Suprapubic skin (tissue), 4 donors: ENCODE measurements around the gene GTSE1. TPM values are rescaled to one million over a fixed set of nuclear protein-coding genes. Genes with fewer than 3 reads are reported as not detected.

ENCODE experiments used
- DNase-seq, 2 donors: peaks; one replicate each; pipeline ENCODE4 v3.0.0-alpha.2; 2019; ENCODE audit warnings: low spot score in 2 of 2
- H3K27ac ChIP-seq: fragments of 200-600 bp; sonication (generic); one replicate; pipeline ENCODE4 v1.5.1; 2019
- H3K27me3 ChIP-seq: fragments of 200-600 bp; sonication (generic); one replicate; pipeline ENCODE4 v1.5.1; 2019
- H3K36me3 ChIP-seq: fragments of 200-600 bp; sonication (generic); one replicate; pipeline ENCODE4 v1.5.1; 2019
- H3K4me1 ChIP-seq: fragments of 200-600 bp; sonication (generic); one replicate; pipeline ENCODE4 v1.5.1; 2019
- H3K4me3 ChIP-seq: fragments of 200-600 bp; sonication (generic); one replicate; pipeline ENCODE4 v1.5.1; 2019; ENCODE audit warnings: mild to moderate bottlenecking
- H3K9me3 ChIP-seq: fragments of 200-600 bp; sonication (generic); one replicate; pipeline ENCODE4 v1.5.1; 2019
- EP300 ChIP-seq: sonication (generic); formaldehyde crosslinking; IDR thresholded peaks from one replicate; pipeline ENCODE4 v1.6.1; 2017; ENCODE audit warnings: antibody characterized with exemption
- POLR2A ChIP-seq, 2 donors: fragments of 450-650 bp; IDR thresholded peaks; one replicate each; pipeline ENCODE4 v1.6.1; 2017; ENCODE audit warnings: antibody characterized with exemption in 2 of 2, mild to moderate bottlenecking in 2 of 2, moderate library complexity in 2 of 2
- POLR2AphosphoS5 ChIP-seq, 3 donors: sonication (generic); formaldehyde crosslinking; IDR thresholded peaks; one replicate each; pipeline ENCODE4 v1.6.1; 2017; ENCODE audit warnings: antibody characterized with exemption in 3 of 3
- WGBS: methylation state at CpG from one replicate; pipeline ENCODE4 v1.1.5; 2018; 5-methylcytosine and 5-hydroxymethylcytosine counted together
- total RNA-seq, 4 donors: library from RNA; depleted of rRNA; stranded (reverse); fragments of >200 nt; gene quantifications; one replicate each; pipeline ENCODE4 v1.1.0, GENCODE V29; 2016
- TF ChIP-seq, protein P1 (sequence below), 2 donors: fragments of 200-600 bp in 1 of 2; fragments of 450-650 bp in 1 of 2; sonication (generic) in 1 of 2; IDR thresholded peaks; one replicate each; pipeline ENCODE4 v1.5.1; 2016 to 2019; ENCODE audit warnings: antibody characterized with exemption in 2 of 2, mild to moderate bottlenecking in 1 of 2, moderate library complexity in 1 of 2

The GTSE1 gene
- total RNA-seq, 4 donors from 2014 or later, result 0.76 to 2.2 (median 1.8) TPM

DNA sequence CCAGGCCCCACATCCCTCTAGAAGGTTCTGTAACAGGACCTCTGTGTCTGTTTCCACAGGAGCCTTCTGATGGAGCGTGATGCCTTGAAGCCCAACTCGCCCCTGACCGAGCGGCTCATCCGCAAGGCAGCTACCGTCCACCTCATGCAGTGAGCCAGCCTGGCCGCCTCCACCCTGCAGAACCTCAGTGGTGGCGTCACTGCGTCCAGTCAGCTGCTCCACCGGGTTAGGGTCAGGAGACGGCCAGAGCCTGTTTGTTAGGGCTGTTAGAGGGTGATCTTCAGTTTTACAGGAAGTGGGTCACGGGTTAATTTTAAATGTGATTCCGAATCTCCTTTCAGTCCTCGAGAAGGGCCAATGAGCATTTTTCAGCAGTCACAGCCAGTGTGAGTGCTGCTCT is 3.9 kb upstream of the GTSE1 start:
- 92% methylated on average over 10 of the region's 14 CpGs for WGBS
- Histone ChIP-seq H3K27me3 (no peaks in the 10 kb centered on the region), H3K4me3 (no peak overlapping the region), H3K4me1 (peaks cover 60% of the 10 kb centered on the region), H3K9me3 (no peaks in the 10 kb centered on the region), H3K36me3 (peaks cover 20% of the 10 kb centered on the region), H3K27ac (no peak overlapping the region)
- no peak for DNase-seq
- TF ChIP-seq, protein P1, sequence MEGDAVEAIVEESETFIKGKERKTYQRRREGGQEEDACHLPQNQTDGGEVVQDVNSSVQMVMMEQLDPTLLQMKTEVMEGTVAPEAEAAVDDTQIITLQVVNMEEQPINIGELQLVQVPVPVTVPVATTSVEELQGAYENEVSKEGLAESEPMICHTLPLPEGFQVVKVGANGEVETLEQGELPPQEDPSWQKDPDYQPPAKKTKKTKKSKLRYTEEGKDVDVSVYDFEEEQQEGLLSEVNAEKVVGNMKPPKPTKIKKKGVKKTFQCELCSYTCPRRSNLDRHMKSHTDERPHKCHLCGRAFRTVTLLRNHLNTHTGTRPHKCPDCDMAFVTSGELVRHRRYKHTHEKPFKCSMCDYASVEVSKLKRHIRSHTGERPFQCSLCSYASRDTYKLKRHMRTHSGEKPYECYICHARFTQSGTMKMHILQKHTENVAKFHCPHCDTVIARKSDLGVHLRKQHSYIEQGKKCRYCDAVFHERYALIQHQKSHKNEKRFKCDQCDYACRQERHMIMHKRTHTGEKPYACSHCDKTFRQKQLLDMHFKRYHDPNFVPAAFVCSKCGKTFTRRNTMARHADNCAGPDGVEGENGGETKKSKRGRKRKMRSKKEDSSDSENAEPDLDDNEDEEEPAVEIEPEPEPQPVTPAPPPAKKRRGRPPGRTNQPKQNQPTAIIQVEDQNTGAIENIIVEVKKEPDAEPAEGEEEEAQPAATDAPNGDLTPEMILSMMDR (IDR thresholded peaks at IDR 0.05), result no peak
- no peak for TF ChIP-seq EP300
- no peak for TF ChIP-seq POLR2AphosphoS5 (IDR thresholded peaks at IDR 0.05)

DNA sequence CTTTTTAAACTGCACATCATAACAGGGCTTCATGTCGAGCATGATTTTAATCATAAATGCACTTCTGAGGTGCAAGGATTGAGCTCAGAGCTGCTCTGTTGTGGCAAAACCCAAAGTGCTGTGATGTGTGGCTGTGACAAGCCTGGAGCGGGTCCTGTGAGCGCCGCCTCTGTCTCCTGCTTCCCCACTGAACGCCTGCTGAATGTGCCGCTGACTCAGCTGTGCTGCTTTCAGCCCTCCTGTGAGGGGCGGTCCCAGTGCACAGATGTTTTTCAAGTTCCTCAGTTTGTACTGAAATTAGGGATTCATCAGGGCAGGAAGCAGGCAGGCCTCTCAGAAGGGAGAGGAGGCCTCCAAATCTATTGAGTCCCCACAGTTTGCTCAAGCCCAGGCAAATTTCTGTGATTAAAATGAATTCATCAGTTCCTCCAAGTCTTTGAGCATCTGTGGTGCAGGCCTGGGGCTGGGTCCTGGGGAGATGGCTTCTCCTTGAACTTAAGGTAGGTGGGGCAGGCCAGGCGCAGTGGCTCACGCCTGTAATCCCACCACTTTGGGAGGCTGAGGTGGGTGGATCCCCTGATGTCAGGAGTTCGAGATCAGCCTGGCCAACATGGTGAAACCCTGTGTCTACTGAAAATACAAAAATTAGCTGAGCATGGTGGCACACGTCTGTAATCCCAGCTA is 3.0 kb upstream of the GTSE1 start:
- Histone ChIP-seq H3K27me3 (no peaks in the 10 kb centered on the region), H3K9me3 (no peaks in the 10 kb centered on the region), H3K27ac (no peak overlapping the region), H3K4me3 (no peak overlapping the region), H3K36me3 (peaks cover 20% of the 10 kb centered on the region), H3K4me1 (peaks cover 53% of the 10 kb centered on the region)
- no peak for DNase-seq
- WGBS, result 73% methylated on average over 11 of the region's 11 CpGs
- no peak for TF ChIP-seq POLR2AphosphoS5 (IDR thresholded peaks at IDR 0.05)
- TF ChIP-seq, protein P1 (IDR thresholded peaks at IDR 0.05), result no peak
- TF ChIP-seq POLR2A (IDR thresholded peaks at IDR 0.05), result no peak
- no peak for TF ChIP-seq EP300

DNA sequence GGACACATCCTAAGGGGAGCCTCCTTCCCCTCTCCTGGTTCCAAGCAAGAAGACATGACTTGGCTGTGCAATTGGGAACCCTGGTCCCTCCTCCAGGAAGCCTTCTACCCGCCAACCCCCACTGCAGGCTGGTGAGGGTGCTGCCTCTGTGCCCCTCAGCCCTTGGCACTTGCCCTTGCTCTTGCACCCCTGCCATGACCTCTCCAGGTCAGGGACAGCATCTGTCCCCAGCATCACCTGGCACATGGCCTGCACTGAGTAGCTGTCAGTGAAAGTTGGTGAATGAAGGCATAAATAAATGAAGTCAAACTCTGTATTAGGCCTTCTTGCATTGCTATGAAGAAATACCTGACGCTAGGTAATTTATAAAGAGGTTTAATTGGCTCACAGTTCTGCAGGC is 1.9 kb upstream of the GTSE1 start:
- Histone ChIP-seq H3K9me3 (no peaks in the 10 kb centered on the region), H3K4me1 (peaks cover 46% of the 10 kb centered on the region), H3K36me3 (peaks cover 17% of the 10 kb centered on the region), H3K27ac (no peak overlapping the region), H3K27me3 (no peaks in the 10 kb centered on the region), H3K4me3 (no peak overlapping the region)
- no peak for DNase-seq
- 81% methylated on average over 2 of the region's 2 CpGs for WGBS
- TF ChIP-seq, protein P1 (IDR thresholded peaks at IDR 0.05), result no peak
- TF ChIP-seq EP300 (no peak), POLR2AphosphoS5 (IDR thresholded peaks at IDR 0.05) (no peak), POLR2A (IDR thresholded peaks at IDR 0.05) (no peak)

DNA sequence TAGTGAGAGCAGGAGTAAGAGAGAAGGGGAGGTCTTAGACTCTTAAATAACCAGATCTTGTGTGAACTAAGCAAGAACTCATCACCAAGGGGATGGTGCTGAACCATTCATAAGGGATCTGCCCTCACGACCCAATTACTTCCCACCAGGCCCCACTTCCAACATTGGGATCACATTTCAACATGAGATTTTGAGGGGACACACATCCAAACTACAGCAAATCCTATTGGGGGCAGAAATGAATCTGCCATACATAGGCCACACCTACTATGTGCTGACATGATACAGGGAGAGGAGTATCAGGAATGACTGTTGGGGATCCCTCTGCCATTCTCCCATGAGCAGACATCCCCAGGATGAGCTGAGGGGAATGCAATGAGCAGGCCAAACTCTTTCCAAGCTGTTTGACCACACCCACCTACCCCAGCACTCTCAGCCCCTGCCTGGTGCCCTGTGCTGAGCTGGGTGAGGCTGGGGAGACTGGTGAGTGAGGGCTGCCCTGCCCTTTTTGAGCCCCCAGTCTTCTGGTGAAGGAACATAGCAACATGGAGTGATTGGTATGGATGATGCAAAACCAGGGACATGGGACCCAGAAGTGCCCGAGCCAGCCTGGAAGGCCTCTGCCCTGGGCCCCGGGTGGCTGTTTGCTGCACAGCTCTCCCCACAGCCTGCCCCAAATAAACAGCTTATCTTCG is 1.2 kb upstream of the GTSE1 start:
- Histone ChIP-seq H3K9me3 (no peaks in the 10 kb centered on the region), H3K36me3 (peaks cover 16% of the 10 kb centered on the region), H3K27ac (peak overlapping the region; percentile 87), H3K4me1 (peaks cover 39% of the 10 kb centered on the region), H3K4me3 (peak overlapping the region; percentile 64), H3K27me3 (no peaks in the 10 kb centered on the region)
- no peak for TF ChIP-seq POLR2AphosphoS5 (IDR thresholded peaks at IDR 0.05)
- TF ChIP-seq EP300, result no peak
- TF ChIP-seq, protein P1 (IDR thresholded peaks at IDR 0.05), result no peak
- no peak for TF ChIP-seq POLR2A (IDR thresholded peaks at IDR 0.05)
- 61% methylated on average over 2 of the region's 4 CpGs for WGBS
- DNase-seq, result no peak

DNA sequence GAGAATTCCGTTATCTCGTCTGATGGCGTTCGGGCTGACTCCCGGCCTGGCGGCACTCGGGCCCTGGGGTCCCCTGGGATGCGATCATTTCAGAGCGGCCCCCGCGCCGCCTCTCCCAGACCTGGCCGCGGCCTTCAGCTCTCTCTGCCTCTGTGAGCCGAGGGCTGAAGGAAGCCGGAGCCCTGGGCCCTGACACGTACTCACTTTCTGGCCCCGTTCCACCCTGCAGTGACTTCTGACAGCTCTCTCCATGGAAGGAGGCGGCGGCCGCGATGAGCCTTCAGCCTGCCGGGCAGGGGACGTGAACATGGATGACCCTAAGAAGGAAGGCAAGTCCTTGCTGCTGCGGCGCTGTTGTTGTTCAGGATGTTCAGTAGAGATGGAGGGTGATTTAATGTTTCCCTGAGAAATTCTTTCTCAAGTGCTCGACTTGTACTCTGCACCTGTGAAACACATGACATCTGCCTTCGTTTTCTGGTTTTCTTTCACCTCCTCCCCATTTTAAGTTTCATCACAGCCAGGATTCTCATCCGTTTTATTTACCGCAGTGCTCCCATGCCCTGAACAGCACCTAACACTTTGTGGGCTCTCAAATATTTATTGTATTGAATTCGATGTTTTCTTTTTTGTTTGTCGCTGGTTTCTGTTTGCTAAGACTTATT is 612 bp downstream of the GTSE1 start:
- DNase-seq, result no peak
- Histone ChIP-seq H3K9me3 (no peaks in the 10 kb centered on the region), H3K4me1 (peaks cover 27% of the 10 kb centered on the region), H3K27ac (no peak overlapping the region), H3K4me3 (peak overlapping the region; percentile 64), H3K27me3 (no peaks in the 10 kb centered on the region), H3K36me3 (peaks cover 1% of the 10 kb centered on the region)
- TF ChIP-seq POLR2A (IDR thresholded peaks at IDR 0.05), result no peak
- TF ChIP-seq, protein P1 (IDR thresholded peaks at IDR 0.05), result no peak
- TF ChIP-seq EP300, result no peak
- TF ChIP-seq POLR2AphosphoS5 (IDR thresholded peaks at IDR 0.05), result no peak
- WGBS, result 9% methylated on average over 16 of the region's 32 CpGs
